ENCODE measurements around the gene PUSL1.
A peak's percentile ranks its signal among the peaks of the same experiment; 100 is the strongest.

Gene PUSL1

GRCh38 chr1:1286313-1287261 lies 21.8 kb upstream of the PUSL1 start:
- Histone ChIP-seq H3K4me3 (ENCODE audit: insufficient read depth in 1 of 2, low read depth in 1 of 2, low read length in 2 of 2) (no peak overlapping the region), H4K8ac (ENCODE audit: low read length) (no peak overlapping the region), H3K4ac (ENCODE audit: low read depth in 1 of 2, low read length in 2 of 2) (no peak overlapping the region), H3K79me1 (replicated peaks; ENCODE audit: low read length, poor library complexity, severe bottlenecking) (no peaks in the 10 kb centered on the region), H4K91ac (ENCODE audit: low read length) (peak overlapping the region; percentile 43), H2BK12ac (ENCODE audit: low read length in 2 of 2) (no peak overlapping the region), H3K9ac (ENCODE audit: low read length) (no peak overlapping the region), H3K36me3 (ENCODE audit: control insufficient read depth in 1 of 2, insufficient read depth in 2 of 2, low read depth in 1 of 2, low read length in 2 of 2) (peaks cover 0 to 4% of the 10 kb centered on the region in 2 experiments), H3K4me2 (ENCODE audit: low read length, poor library complexity, severe bottlenecking) (no peak overlapping the region), H2AK5ac (ENCODE audit: low read length, severe bottlenecking) (no peak overlapping the region), H2BK15ac (ENCODE audit: low read depth, poor library complexity, severe bottlenecking) (peak overlapping the region; percentile 44), H2BK5ac (ENCODE audit: low read depth, low read length, poor library complexity, severe bottlenecking) (no peak overlapping the region), H2AFZ (ENCODE audit: low read depth, low read length) (no peak overlapping the region), H3K23ac (ENCODE audit: low read length in 2 of 2) (no peak overlapping the region), H3K4me1 (ENCODE audit: control insufficient read depth, insufficient read depth, low read depth, low read length) (peaks cover 31% of the 10 kb centered on the region), H3K27ac (ENCODE audit: low read length, poor library complexity, severe bottlenecking) (no peak overlapping the region), H3K14ac (ENCODE audit: low read length in 2 of 2) (no peak overlapping the region), H3K27me3 (ENCODE audit: control insufficient read depth in 1 of 2, insufficient read depth in 1 of 2, low read length in 2 of 2) (peaks cover 0 to 33% of the 10 kb centered on the region in 2 experiments), H3K9me3 (ENCODE audit: control insufficient read depth, low read length) (no peaks in the 10 kb centered on the region), H2BK120ac (ENCODE audit: low read depth, low read length) (no peak overlapping the region), H3K18ac (ENCODE audit: low read depth in 1 of 2, low read length in 2 of 2) (no peak overlapping the region)
- 85% methylated on average over 43 of the region's 50 CpGs for WGBS
- DNase-seq, result no peak

GRCh38 chr1:1287288-1288110 lies 20.9 kb upstream of the PUSL1 start:
- H3K9me3 ChIP-seq (ENCODE audit: control insufficient read depth, low read length), result no peaks in the 10 kb centered on the region

GRCh38 chr1:1290238-1290731 lies 18.1 kb upstream of the PUSL1 start:
- Histone ChIP-seq H2BK12ac (ENCODE audit: low read length in 2 of 2) (no peak overlapping the region), H4K8ac (ENCODE audit: low read length) (no peak overlapping the region), H2AK5ac (ENCODE audit: low read length, severe bottlenecking) (peak overlapping the region; percentile 41), H4K91ac (ENCODE audit: low read length) (no peak overlapping the region), H3K4me3 (ENCODE audit: insufficient read depth in 1 of 2, low read depth in 1 of 2, low read length in 2 of 2) (no peak overlapping the region), H3K9ac (ENCODE audit: low read length) (no peak overlapping the region), H3K36me3 (ENCODE audit: control insufficient read depth in 1 of 2, insufficient read depth in 2 of 2, low read depth in 1 of 2, low read length in 2 of 2) (peaks cover 3 to 36% of the 10 kb centered on the region in 2 experiments), H2BK5ac (ENCODE audit: low read depth, low read length, poor library complexity, severe bottlenecking) (no peak overlapping the region), H3K27ac (ENCODE audit: low read length, poor library complexity, severe bottlenecking) (no peak overlapping the region), H3K4ac (ENCODE audit: low read depth in 1 of 2, low read length in 2 of 2) (no peak overlapping the region), H3K14ac (ENCODE audit: low read length in 2 of 2) (no peak overlapping the region), H2BK120ac (ENCODE audit: low read depth, low read length) (no peak overlapping the region), H3K18ac (ENCODE audit: low read depth in 1 of 2, low read length in 2 of 2) (no peak overlapping the region), H3K9me3 (ENCODE audit: control insufficient read depth, low read length) (no peaks in the 10 kb centered on the region), H2BK15ac (ENCODE audit: low read depth, poor library complexity, severe bottlenecking) (no peak overlapping the region), H3K79me1 (replicated peaks; ENCODE audit: low read length, poor library complexity, severe bottlenecking) (no peaks in the 10 kb centered on the region), H3K23ac (ENCODE audit: low read length in 2 of 2) (no peak overlapping the region), H3K27me3 (ENCODE audit: control insufficient read depth in 1 of 2, insufficient read depth in 1 of 2, low read length in 2 of 2) (peaks cover 0 to 25% of the 10 kb centered on the region in 2 experiments), H3K4me2 (ENCODE audit: low read length, poor library complexity, severe bottlenecking) (no peak overlapping the region), H2AFZ (ENCODE audit: low read depth, low read length) (no peak overlapping the region), H3K4me1 (ENCODE audit: control insufficient read depth, insufficient read depth, low read depth, low read length) (peaks cover 16% of the 10 kb centered on the region)
- peak; percentile 63 for DNase-seq
- WGBS, result 57% methylated on average over 14 of the region's 15 CpGs

More at GRCh38 chr1:1287288-1288110, 20.9 kb upstream of the PUSL1 start:
- WGBS, result 95% methylated on average over 36 of the region's 46 CpGs
- peaks cover 0 to 8% of the 10 kb centered on the region in 2 experiments for H3K36me3 ChIP-seq (ENCODE audit: control insufficient read depth in 1 of 2, insufficient read depth in 2 of 2, low read depth in 1 of 2, low read length in 2 of 2)
- no peak overlapping the region for H4K8ac ChIP-seq (ENCODE audit: low read length)
- no peak overlapping the region for H2BK5ac ChIP-seq (ENCODE audit: low read depth, low read length, poor library complexity, severe bottlenecking)
- no peak overlapping the region for H3K4me3 ChIP-seq (ENCODE audit: insufficient read depth in 1 of 2, low read depth in 1 of 2, low read length in 2 of 2)
- H2AFZ ChIP-seq (ENCODE audit: low read depth, low read length), result no peak overlapping the region
- no peak overlapping the region for H2BK12ac ChIP-seq (ENCODE audit: low read length in 2 of 2)
- DNase-seq, result no peak
- no peak overlapping the region for H2AK5ac ChIP-seq (ENCODE audit: low read length, severe bottlenecking)
- no peak overlapping the region for H3K18ac ChIP-seq (ENCODE audit: low read depth in 1 of 2, low read length in 2 of 2)
- H4K91ac ChIP-seq (ENCODE audit: low read length), result no peak overlapping the region
- H3K4me2 ChIP-seq (ENCODE audit: low read length, poor library complexity, severe bottlenecking), result no peak overlapping the region
- no peak overlapping the region for H3K14ac ChIP-seq (ENCODE audit: low read length in 2 of 2)
- H2BK15ac ChIP-seq (ENCODE audit: low read depth, poor library complexity, severe bottlenecking), result no peak overlapping the region
- H3K9ac ChIP-seq (ENCODE audit: low read length), result no peak overlapping the region
- H3K27ac ChIP-seq (ENCODE audit: low read length, poor library complexity, severe bottlenecking), result no peak overlapping the region
- no peak overlapping the region for H3K4ac ChIP-seq (ENCODE audit: low read depth in 1 of 2, low read length in 2 of 2)
- no peak overlapping the region for H3K23ac ChIP-seq (ENCODE audit: low read length in 2 of 2)
- no peak overlapping the region for H2BK120ac ChIP-seq (ENCODE audit: low read depth, low read length)
- H3K79me1 ChIP-seq (replicated peaks; ENCODE audit: low read length, poor library complexity, severe bottlenecking), result no peaks in the 10 kb centered on the region
- peaks cover 24% of the 10 kb centered on the region for H3K4me1 ChIP-seq (ENCODE audit: control insufficient read depth, insufficient read depth, low read depth, low read length)
- peaks cover 0 to 33% of the 10 kb centered on the region in 2 experiments for H3K27me3 ChIP-seq (ENCODE audit: control insufficient read depth in 1 of 2, insufficient read depth in 1 of 2, low read length in 2 of 2)

All from mesenchymal stem cell (in vitro differentiated cells and primary cell).